NT2/D1 (cell line): ENCODE data around the gene ACP4.
"Not testable (repeated sequence)": the region's sequence is repeated elsewhere in the genome, so short reads cannot be mapped to it uniquely, and the experiment has no call there.

Experiments
- DNase-seq: peaks from one replicate; pipeline ENCODE4 v3.0.0-alpha.2; 2011; ENCODE audit warnings: low read depth, low spot score
- H3K27me3 ChIP-seq: 2 replicates; pipeline ENCODE4 v1.6.0; 2011; ENCODE audit warnings: mild to moderate bottlenecking; ENCODE audit not compliant: insufficient read length, insufficient read depth
- H3K36me3 ChIP-seq: 2 replicates; pipeline ENCODE4 v1.6.1; 2011; ENCODE audit warnings: mild to moderate bottlenecking, low read length, mixed read lengths; ENCODE audit not compliant: insufficient read depth, insufficient read length
- H3K4me1 ChIP-seq: 2 replicates; pipeline ENCODE4 v1.5.1; 2011; ENCODE audit not compliant: insufficient read depth, insufficient read length
- H3K4me3 ChIP-seq: 2 replicates; pipeline ENCODE4 v1.5.1; 2011; ENCODE audit warnings: low read depth; ENCODE audit not compliant: insufficient read length
- H3K9ac ChIP-seq: 2 replicates; pipeline ENCODE4 v1.6.0; 2011; ENCODE audit warnings: low read depth; ENCODE audit not compliant: insufficient read length
- H3K9me3 ChIP-seq: 2 replicates; pipeline ENCODE4 v1.5.1; 2011; ENCODE audit warnings: mild to moderate bottlenecking, low read length; ENCODE audit not compliant: insufficient read depth
- SUZ12 ChIP-seq: IDR thresholded peaks from 2 replicates; pipeline ENCODE4 v1.6.1; 2011; ENCODE audit not compliant: insufficient read length, insufficient read depth; ENCODE audit errors: extremely low read depth
- YY1 ChIP-seq: IDR thresholded peaks from 2 replicates; pipeline ENCODE4 v1.6.1; 2011; ENCODE audit not compliant: insufficient read length, insufficient read depth
- ZNF274 ChIP-seq: IDR thresholded peaks from 2 replicates; pipeline ENCODE4 v1.6.1; 2011; ENCODE audit warnings: mild to moderate bottlenecking, low read depth, low read length

The ACP4 gene

GRCh38 chr19:50801107-50801506, 10.9 kb downstream of the ACP4 start:
- Histone ChIP-seq H3K4me3 (no peak overlapping the region), H3K36me3 (peaks cover 71% of the 10 kb centered on the region), H3K27me3 (no peaks in the 10 kb centered on the region), H3K9me3 (no peaks in the 10 kb centered on the region), H3K9ac (no peak overlapping the region), H3K4me1 (peaks cover 10% of the 10 kb centered on the region)
- TF ChIP-seq SUZ12 = no peak
- no peak for TF ChIP-seq ZNF274
- no peak for TF ChIP-seq YY1
- no peak for DNase-seq

GRCh38 chr19:50803633-50804419, 13.6 kb downstream of the ACP4 start:
- peak overlapping the region; percentile 95 for H3K4me3 ChIP-seq
- no peaks in the 10 kb centered on the region for H3K27me3 ChIP-seq
- no peaks in the 10 kb centered on the region for H3K9me3 ChIP-seq
- DNase-seq = no peak
- peaks cover 2% of the 10 kb centered on the region for H3K4me1 ChIP-seq
- peaks cover 44% of the 10 kb centered on the region for H3K36me3 ChIP-seq
- no peak for TF ChIP-seq YY1
- TF ChIP-seq ZNF274 = no peak
- TF ChIP-seq SUZ12 = no peak
- H3K9ac ChIP-seq = peak overlapping the region; percentile 98

DNA sequence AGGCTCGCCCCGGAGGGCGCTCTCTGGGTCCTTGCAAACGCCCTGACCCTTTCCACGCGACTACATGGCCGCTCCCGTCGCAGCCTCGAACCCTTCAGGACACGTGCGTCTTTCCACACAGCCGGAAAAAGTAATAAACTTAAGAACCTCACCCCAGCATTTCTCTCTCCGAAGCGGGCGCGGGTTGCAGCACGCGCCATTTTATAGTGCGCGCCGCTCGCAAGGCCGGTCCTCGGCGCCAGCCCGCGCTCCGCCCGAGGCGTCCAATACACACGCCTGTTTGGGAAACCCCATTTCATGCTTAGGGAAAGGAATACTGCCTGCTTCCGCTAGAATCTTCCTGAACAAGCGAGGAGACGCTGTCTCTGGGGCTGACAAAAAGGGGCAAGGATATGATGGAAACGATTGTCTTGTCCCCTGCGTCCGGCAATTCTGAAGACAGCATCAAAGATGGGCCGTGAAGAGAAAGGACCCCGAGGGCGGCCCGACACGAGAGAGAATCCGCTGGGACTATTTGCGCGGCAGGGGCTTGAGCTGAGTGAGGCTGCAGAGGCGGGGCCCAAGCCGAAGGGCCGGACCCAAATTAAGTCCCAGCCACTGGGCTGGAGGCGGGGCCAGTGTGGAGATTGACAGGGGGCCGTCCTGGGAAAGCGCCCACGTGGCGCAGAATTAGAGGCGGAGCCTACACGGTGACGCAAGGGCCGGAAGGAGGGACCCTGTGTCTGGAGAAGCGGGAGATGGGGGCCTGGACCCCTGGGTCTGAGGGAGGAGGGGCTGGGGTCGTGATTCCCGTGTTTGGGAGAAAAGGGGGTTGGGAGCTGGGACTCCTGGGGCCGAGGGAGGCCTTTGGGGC, 14.4 kb downstream of the ACP4 start:
- peaks cover 35% of the 10 kb centered on the region for H3K36me3 ChIP-seq
- H3K27me3 ChIP-seq = no peaks in the 10 kb centered on the region
- H3K4me1 ChIP-seq = peaks cover 2% of the 10 kb centered on the region
- no peaks in the 10 kb centered on the region for H3K9me3 ChIP-seq
- DNase-seq = peak; percentile 93
- no peak for TF ChIP-seq ZNF274
- no peak for TF ChIP-seq YY1
- TF ChIP-seq SUZ12 = no peak
- H3K9ac ChIP-seq = peak overlapping the region; percentile 98
- peak overlapping the region; percentile 95 for H3K4me3 ChIP-seq

GRCh38 chr19:50808856-50809255, 18.6 kb downstream of the ACP4 start:
- Histone ChIP-seq H3K9me3 (no peaks in the 10 kb centered on the region), H3K4me1 (no peaks in the 10 kb centered on the region), H3K36me3 (no peaks in the 10 kb centered on the region), H3K9ac (no peak overlapping the region), H3K27me3 (peaks cover 10% of the 10 kb centered on the region), H3K4me3 (no peak overlapping the region)
- DNase-seq = no peak
- no peak for TF ChIP-seq ZNF274
- no peak for TF ChIP-seq YY1

DNA sequence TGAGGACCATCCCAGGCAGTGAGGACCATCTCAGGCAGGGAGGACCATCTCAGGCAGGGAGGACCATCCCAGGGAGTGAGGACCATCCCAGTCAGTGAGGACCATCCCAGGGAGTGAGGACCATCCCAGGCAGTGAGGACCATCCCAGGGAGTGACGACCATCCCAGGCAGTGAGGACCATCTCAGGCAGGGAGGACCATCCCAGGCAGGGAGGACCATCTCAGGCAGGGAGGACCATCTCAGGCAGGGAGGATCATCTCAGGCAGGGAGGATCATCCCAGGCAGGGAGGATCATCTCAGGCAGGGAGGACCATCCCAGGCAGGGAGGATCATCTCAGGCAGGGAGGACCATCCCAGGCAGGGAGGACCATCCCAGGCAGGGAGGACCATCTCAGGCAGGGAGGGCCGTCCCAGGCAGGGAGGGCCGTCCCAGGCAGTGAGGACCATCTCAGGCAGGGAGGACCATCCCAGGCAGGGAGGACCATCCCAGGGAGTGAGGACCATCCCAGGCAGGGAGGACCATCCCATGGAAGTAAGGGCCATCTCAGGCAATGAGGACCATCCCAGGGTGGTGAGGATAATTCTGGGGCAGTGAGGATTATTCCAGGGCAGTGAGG, 21.5 kb downstream of the ACP4 start:
- not testable (repeated sequence) for DNase-seq, H3K4me3 ChIP-seq
- peaks cover 12% of the 10 kb centered on the region for H3K27me3 ChIP-seq

GRCh38 chr19:50812474-50812873, 22.3 kb downstream of the ACP4 start:
- TF ChIP-seq YY1 = no peak
- no peak for TF ChIP-seq SUZ12
- TF ChIP-seq ZNF274 = no peak
- Histone ChIP-seq H3K4me1 (no peaks in the 10 kb centered on the region), H3K36me3 (no peaks in the 10 kb centered on the region), H3K9ac (no peak overlapping the region), H3K4me3 (no peak overlapping the region), H3K27me3 (peaks cover 12% of the 10 kb centered on the region), H3K9me3 (no peaks in the 10 kb centered on the region)
- DNase-seq = no peak

More for the DNA sequence above, 21.5 kb downstream of the ACP4 start:
- H3K9me3 ChIP-seq, H3K36me3 ChIP-seq, H3K4me1 ChIP-seq, H3K9ac ChIP-seq: not testable (repeated sequence)

DNA sequence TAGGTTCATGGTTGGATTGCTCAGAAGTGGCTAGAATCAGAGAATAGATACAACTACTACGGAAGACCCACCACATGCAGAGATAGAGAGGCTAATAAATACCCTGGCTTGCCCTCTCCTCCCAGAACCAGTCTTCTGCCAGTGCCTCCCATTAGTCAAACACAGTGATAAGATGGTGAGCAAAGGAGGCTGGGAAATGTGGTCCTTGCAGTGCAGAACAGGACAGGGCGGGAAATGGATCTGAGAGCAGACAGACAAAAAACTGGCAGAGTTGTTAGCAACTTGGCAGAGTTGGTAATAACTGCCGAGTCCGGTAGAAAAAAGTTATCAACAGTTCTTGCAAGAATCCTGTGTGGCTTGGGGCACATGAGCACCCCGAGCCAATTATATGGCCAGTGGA, 24.7 kb downstream of the ACP4 start:
- DNase-seq = no peak
- H3K4me3 ChIP-seq = no peak overlapping the region
- H3K9ac ChIP-seq = no peak overlapping the region
- TF ChIP-seq YY1 (no peak), ZNF274 (no peak), SUZ12 (no peak)
- H3K27me3 ChIP-seq = peaks cover 27% of the 10 kb centered on the region
- no peaks in the 10 kb centered on the region for H3K36me3 ChIP-seq
- peaks cover 6% of the 10 kb centered on the region for H3K4me1 ChIP-seq
- no peaks in the 10 kb centered on the region for H3K9me3 ChIP-seq
